T-helper 2 cell treated with Interferon-gamma antibody and Interleukin-4, amounts not matched to agents 100 ng/mL and 5 ng/mL, for 36 hours (primary cell): ENCODE data around the gene ANXA8. TPM values are rescaled to one million over a fixed set of nuclear protein-coding genes. Genes with fewer than 3 reads are reported as not detected.

Experiments used
- intact Hi-C: fragments of 100-400 bp; cut with micrococcal nuclease; formaldehyde crosslinking; loops from one replicate; pipeline ENCODE4 v1.15.1; 2023
- total RNA-seq: library from RNA; stranded (reverse); gene quantifications from 2 replicates; pipeline ENCODE4 v1.2.3, GENCODE V29; 2022

ANXA8 gene
- total RNA-seq, 1 donor from 2014 or later = 5.8 TPM

- intact Hi-C loops = no loop called here
Observed at GRCh38 chr10:47447705-47448104, 36.2 kb downstream of the ANXA8 start.

GRCh38 chr10:47447209-47447608 lies 36.7 kb downstream of the ANXA8 start:
- intact Hi-C loops = no loop called here

- intact Hi-C loops = no loop called here
Observed at GRCh38 chr10:47445720-47446119, 38.2 kb downstream of the ANXA8 start.

- intact Hi-C loops = no loop called here
Observed at GRCh38 chr10:47444047-47444446, 39.9 kb downstream of the ANXA8 start.

- intact Hi-C loops = no loop called here
Observed at GRCh38 chr10:47443145-47443544, 40.8 kb downstream of the ANXA8 start.

GRCh38 chr10:47442351-47442750 lies 41.6 kb downstream of the ANXA8 start:
- intact Hi-C loops = no loop called here

- intact Hi-C loops = no loop called here
Observed at GRCh38 chr10:47441938-47442337, 42.0 kb downstream of the ANXA8 start.

- intact Hi-C loops = no loop called here
Observed at GRCh38 chr10:47440207-47440606, 43.7 kb downstream of the ANXA8 start.

- intact Hi-C loops = no loop called here
Observed at GRCh38 chr10:47438857-47439474, 44.9 kb downstream of the ANXA8 start.

GRCh38 chr10:47435081-47435480 lies 48.8 kb downstream of the ANXA8 start:
- intact Hi-C loops = no loop called here

GRCh38 chr10:47425813-47426419 lies 58.0 kb downstream of the ANXA8 start:
- intact Hi-C loops = no loop called here

- intact Hi-C loops = no loop called here
Observed at GRCh38 chr10:47424231-47424630, 59.7 kb downstream of the ANXA8 start.

- intact Hi-C loops = no loop called here
Observed at GRCh38 chr10:47423476-47423875, 60.4 kb downstream of the ANXA8 start.

GRCh38 chr10:47421057-47421952 lies 62.6 kb downstream of the ANXA8 start:
- intact Hi-C loops = no loop called here

- intact Hi-C loops = no loop called here
Observed at GRCh38 chr10:47420305-47421056, 63.4 kb downstream of the ANXA8 start.

GRCh38 chr10:47419421-47419820 lies 64.5 kb downstream of the ANXA8 start:
- intact Hi-C loops = no loop called here

- intact Hi-C loops = no loop called here
Observed at GRCh38 chr10:47418966-47419365, 64.9 kb downstream of the ANXA8 start.

- intact Hi-C loops = no loop called here
Observed at GRCh38 chr10:47418321-47418720, 65.6 kb downstream of the ANXA8 start.
